ENCODE results near the gene SFI1.
A peak's percentile ranks its signal among the peaks of the same experiment; 100 is the strongest.

The SFI1 gene

GRCh38 chr22:31635638-31636306 lies 139.4 kb downstream of the SFI1 start:
- no peak overlapping the region for H3K9ac ChIP-seq (ENCODE audit: low read length)
- H3K4me3 ChIP-seq (ENCODE audit: low read depth in 1 of 2, low read length in 2 of 2) = no peak overlapping the region
- no peaks in the 10 kb centered on the region for H3K27me3 ChIP-seq (ENCODE audit: control insufficient read depth in 1 of 2, insufficient read depth in 2 of 2, low read length in 2 of 2)
- H3K4me1 ChIP-seq (ENCODE audit: insufficient read depth, low read length) = peaks cover 9% of the 10 kb centered on the region
- no peak overlapping the region for H3K27ac ChIP-seq (ENCODE audit: low read depth, low read length)
- no peaks in the 10 kb centered on the region for H3K36me3 ChIP-seq (ENCODE audit: insufficient read depth, low read length)
- H3K9me3 ChIP-seq (ENCODE audit: low read length) = no peaks in the 10 kb centered on the region

GRCh38 chr22:31637447-31637890 lies 141.1 kb downstream of the SFI1 start:
- no peaks in the 10 kb centered on the region for H3K9me3 ChIP-seq (ENCODE audit: low read length)
- no peaks in the 10 kb centered on the region for H3K36me3 ChIP-seq (ENCODE audit: insufficient read depth, low read length)
- H3K27me3 ChIP-seq (ENCODE audit: control insufficient read depth in 1 of 2, insufficient read depth in 2 of 2, low read length in 2 of 2) = no peaks in the 10 kb centered on the region
- H3K4me3 ChIP-seq (ENCODE audit: low read depth in 1 of 2, low read length in 2 of 2) = peak overlapping the region in 1 of 2 donors; percentile 9
- H3K9ac ChIP-seq (ENCODE audit: low read length) = no peak overlapping the region
- H3K4me1 ChIP-seq (ENCODE audit: insufficient read depth, low read length) = no peaks in the 10 kb centered on the region
- peak overlapping the region; percentile 7 for H3K27ac ChIP-seq (ENCODE audit: low read depth, low read length)

GRCh38 chr22:31637891-31638618 lies 141.7 kb downstream of the SFI1 start:
- Histone ChIP-seq H3K4me1 (ENCODE audit: insufficient read depth, low read length) (no peaks in the 10 kb centered on the region), H3K27ac (ENCODE audit: low read depth, low read length) (peak overlapping the region; percentile 7), H3K9me3 (ENCODE audit: low read length) (no peaks in the 10 kb centered on the region), H3K36me3 (ENCODE audit: insufficient read depth, low read length) (no peaks in the 10 kb centered on the region), H3K9ac (ENCODE audit: low read length) (no peak overlapping the region), H3K4me3 (ENCODE audit: low read depth in 1 of 2, low read length in 2 of 2) (peak overlapping the region in 1 of 2 donors; percentile 9), H3K27me3 (ENCODE audit: control insufficient read depth in 1 of 2, insufficient read depth in 2 of 2, low read length in 2 of 2) (no peaks in the 10 kb centered on the region)

- Histone ChIP-seq H3K9ac (ENCODE audit: low read length) (no peak overlapping the region), H3K4me3 (ENCODE audit: low read depth in 1 of 2, low read length in 2 of 2) (no peak overlapping the region), H3K27me3 (ENCODE audit: control insufficient read depth in 1 of 2, insufficient read depth in 2 of 2, low read length in 2 of 2) (no peaks in the 10 kb centered on the region), H3K36me3 (ENCODE audit: insufficient read depth, low read length) (no peaks in the 10 kb centered on the region), H3K4me1 (ENCODE audit: insufficient read depth, low read length) (no peaks in the 10 kb centered on the region), H3K9me3 (ENCODE audit: low read length) (no peaks in the 10 kb centered on the region), H3K27ac (ENCODE audit: low read depth, low read length) (no peak overlapping the region)
These were observed 143.2 kb downstream of the SFI1 start for GRCh38 chr22:31639436-31640039.

GRCh38 chr22:31646186-31647019 lies 150.1 kb downstream of the SFI1 start:
- no peak overlapping the region for H3K4me3 ChIP-seq (ENCODE audit: low read depth in 1 of 2, low read length in 2 of 2)
- H3K27me3 ChIP-seq (ENCODE audit: control insufficient read depth in 1 of 2, insufficient read depth in 2 of 2, low read length in 2 of 2) = no peaks in the 10 kb centered on the region
- H3K9ac ChIP-seq (ENCODE audit: low read length) = no peak overlapping the region
- H3K9me3 ChIP-seq (ENCODE audit: low read length) = no peaks in the 10 kb centered on the region
- H3K36me3 ChIP-seq (ENCODE audit: insufficient read depth, low read length) = peaks cover 9% of the 10 kb centered on the region
- no peak overlapping the region for H3K27ac ChIP-seq (ENCODE audit: low read depth, low read length)
- peaks cover 4% of the 10 kb centered on the region for H3K4me1 ChIP-seq (ENCODE audit: insufficient read depth, low read length)

GRCh38 chr22:31647066-31647465 lies 150.7 kb downstream of the SFI1 start:
- no peaks in the 10 kb centered on the region for H3K9me3 ChIP-seq (ENCODE audit: low read length)
- H3K27me3 ChIP-seq (ENCODE audit: control insufficient read depth in 1 of 2, insufficient read depth in 2 of 2, low read length in 2 of 2) = no peaks in the 10 kb centered on the region
- no peak overlapping the region for H3K27ac ChIP-seq (ENCODE audit: low read depth, low read length)
- H3K9ac ChIP-seq (ENCODE audit: low read length) = no peak overlapping the region
- no peak overlapping the region for H3K4me3 ChIP-seq (ENCODE audit: low read depth in 1 of 2, low read length in 2 of 2)
- H3K36me3 ChIP-seq (ENCODE audit: insufficient read depth, low read length) = peaks cover 9% of the 10 kb centered on the region
- H3K4me1 ChIP-seq (ENCODE audit: insufficient read depth, low read length) = peaks cover 4% of the 10 kb centered on the region

- no peak overlapping the region for H3K9ac ChIP-seq (ENCODE audit: low read length)
- H3K27ac ChIP-seq (ENCODE audit: low read depth, low read length) = no peak overlapping the region
- no peaks in the 10 kb centered on the region for H3K9me3 ChIP-seq (ENCODE audit: low read length)
- peaks cover 9% of the 10 kb centered on the region for H3K36me3 ChIP-seq (ENCODE audit: insufficient read depth, low read length)
- H3K4me1 ChIP-seq (ENCODE audit: insufficient read depth, low read length) = peaks cover 4% of the 10 kb centered on the region
- no peaks in the 10 kb centered on the region for H3K27me3 ChIP-seq (ENCODE audit: control insufficient read depth in 1 of 2, insufficient read depth in 2 of 2, low read length in 2 of 2)
- no peak overlapping the region for H3K4me3 ChIP-seq (ENCODE audit: low read depth in 1 of 2, low read length in 2 of 2)
These were observed 151.4 kb downstream of the SFI1 start for GRCh38 chr22:31647523-31648320.

GRCh38 chr22:31650391-31650790 lies 154.1 kb downstream of the SFI1 start:
- H3K27ac ChIP-seq (ENCODE audit: low read depth, low read length) = no peak overlapping the region
- no peaks in the 10 kb centered on the region for H3K27me3 ChIP-seq (ENCODE audit: control insufficient read depth in 1 of 2, insufficient read depth in 2 of 2, low read length in 2 of 2)
- H3K36me3 ChIP-seq (ENCODE audit: insufficient read depth, low read length) = peaks cover 9% of the 10 kb centered on the region
- H3K9ac ChIP-seq (ENCODE audit: low read length) = no peak overlapping the region
- peaks cover 4% of the 10 kb centered on the region for H3K4me1 ChIP-seq (ENCODE audit: insufficient read depth, low read length)
- H3K9me3 ChIP-seq (ENCODE audit: low read length) = no peaks in the 10 kb centered on the region
- H3K4me3 ChIP-seq (ENCODE audit: low read depth in 1 of 2, low read length in 2 of 2) = no peak overlapping the region

- H3K4me3 ChIP-seq (ENCODE audit: low read depth in 1 of 2, low read length in 2 of 2) = no peak overlapping the region
- no peak overlapping the region for H3K9ac ChIP-seq (ENCODE audit: low read length)
- H3K27me3 ChIP-seq (ENCODE audit: control insufficient read depth in 1 of 2, insufficient read depth in 2 of 2, low read length in 2 of 2) = no peaks in the 10 kb centered on the region
- H3K27ac ChIP-seq (ENCODE audit: low read depth, low read length) = no peak overlapping the region
- H3K9me3 ChIP-seq (ENCODE audit: low read length) = no peaks in the 10 kb centered on the region
- H3K4me1 ChIP-seq (ENCODE audit: insufficient read depth, low read length) = peaks cover under 1% of the 10 kb centered on the region
- H3K36me3 ChIP-seq (ENCODE audit: insufficient read depth, low read length) = peaks cover 5% of the 10 kb centered on the region
These were observed 155.3 kb downstream of the SFI1 start for GRCh38 chr22:31651664-31652063.

- Histone ChIP-seq H3K27ac (ENCODE audit: low read depth, low read length) (no peak overlapping the region), H3K9ac (ENCODE audit: low read length) (no peak overlapping the region), H3K4me1 (ENCODE audit: insufficient read depth, low read length) (no peaks in the 10 kb centered on the region), H3K9me3 (ENCODE audit: low read length) (no peaks in the 10 kb centered on the region), H3K36me3 (ENCODE audit: insufficient read depth, low read length) (peaks cover 3% of the 10 kb centered on the region), H3K4me3 (ENCODE audit: low read depth in 1 of 2, low read length in 2 of 2) (no peak overlapping the region), H3K27me3 (ENCODE audit: control insufficient read depth in 1 of 2, insufficient read depth in 2 of 2, low read length in 2 of 2) (no peaks in the 10 kb centered on the region)
These were observed 155.8 kb downstream of the SFI1 start for GRCh38 chr22:31652088-31652487.
